Neural crest cell (in vitro differentiated cells): Measurements from ENCODE around the gene RBM26. TPM values are rescaled to one million over a fixed set of nuclear protein-coding genes. Genes with fewer than 3 reads are reported as not detected.

Experiments
- DNase-seq: peaks from one replicate; pipeline ENCODE4 v3.0.0; 2021; ENCODE audit warnings: low read depth, mixed read lengths, low spot score
- H3K27ac Mint-ChIP-seq: one replicate; pipeline ENCODE4 v1.8.0; 2021; ENCODE audit warnings: mild to moderate bottlenecking, mixed read lengths; ENCODE audit not compliant: unreplicated experiment
- H3K27me3 Mint-ChIP-seq: 2 replicates; pipeline ENCODE4 v1.8.0; 2021; ENCODE audit warnings: low read depth, mild to moderate bottlenecking, mixed read lengths
- H3K36me3 Mint-ChIP-seq: 2 replicates; pipeline ENCODE4 v1.8.0; 2021; ENCODE audit warnings: low read depth, mild to moderate bottlenecking, mixed read lengths
- H3K4me1 Mint-ChIP-seq: 2 replicates; pipeline ENCODE4 v1.8.0; 2021; ENCODE audit warnings: mixed read lengths
- H3K4me3 Mint-ChIP-seq: one replicate; pipeline ENCODE4 v1.8.0; 2021; ENCODE audit warnings: mild to moderate bottlenecking, mixed read lengths
- H3K9me3 Mint-ChIP-seq: 2 replicates; pipeline ENCODE4 v1.8.0; 2021; ENCODE audit warnings: mixed read lengths
- total RNA-seq: library from RNA; stranded (reverse); gene quantifications from 2 replicates; pipeline ENCODE4 v1.2.1, GENCODE V29; 2021
- TF ChIP-seq, protein P1 (sequence below): fragments of 200-600 bp; sonication (generic); conservative IDR thresholded peaks from 2 replicates; pipeline ENCODE4 v1.5.0; 2021; ENCODE audit warnings: antibody characterized with exemption, mild to moderate bottlenecking

RBM26 gene
- total RNA-seq, 1 donor from 2014 or later, result 78.1 TPM

DNA sequence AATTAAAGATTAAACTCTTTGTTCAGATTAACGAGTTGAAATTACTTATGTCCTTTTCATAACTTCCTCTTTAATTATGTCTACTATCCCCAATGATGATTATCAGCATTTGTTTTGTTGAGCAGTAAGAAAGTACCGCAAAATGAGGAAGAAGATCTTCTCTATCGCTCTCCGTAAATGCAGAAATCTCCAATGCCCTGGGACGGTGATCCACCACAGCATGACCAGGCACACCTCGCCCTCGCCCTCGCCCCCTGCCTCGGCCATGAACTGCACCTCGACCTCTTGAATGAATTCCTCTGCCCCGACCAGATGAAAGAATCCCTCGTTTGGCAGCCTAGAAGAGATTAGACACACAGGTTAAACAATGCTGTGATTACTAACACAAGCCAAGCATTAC is 69.1 kb downstream of the RBM26 start:
- Mint-ChIP-seq H3K27me3 (no peaks in the 10 kb centered on the region), H3K36me3 (peaks cover 31% of the 10 kb centered on the region), H3K9me3 (no peaks in the 10 kb centered on the region), H3K27ac (no peak overlapping the region), H3K4me3 (no peak overlapping the region), H3K4me1 (no peaks in the 10 kb centered on the region)
- no peak for DNase-seq
- TF ChIP-seq, protein P1, sequence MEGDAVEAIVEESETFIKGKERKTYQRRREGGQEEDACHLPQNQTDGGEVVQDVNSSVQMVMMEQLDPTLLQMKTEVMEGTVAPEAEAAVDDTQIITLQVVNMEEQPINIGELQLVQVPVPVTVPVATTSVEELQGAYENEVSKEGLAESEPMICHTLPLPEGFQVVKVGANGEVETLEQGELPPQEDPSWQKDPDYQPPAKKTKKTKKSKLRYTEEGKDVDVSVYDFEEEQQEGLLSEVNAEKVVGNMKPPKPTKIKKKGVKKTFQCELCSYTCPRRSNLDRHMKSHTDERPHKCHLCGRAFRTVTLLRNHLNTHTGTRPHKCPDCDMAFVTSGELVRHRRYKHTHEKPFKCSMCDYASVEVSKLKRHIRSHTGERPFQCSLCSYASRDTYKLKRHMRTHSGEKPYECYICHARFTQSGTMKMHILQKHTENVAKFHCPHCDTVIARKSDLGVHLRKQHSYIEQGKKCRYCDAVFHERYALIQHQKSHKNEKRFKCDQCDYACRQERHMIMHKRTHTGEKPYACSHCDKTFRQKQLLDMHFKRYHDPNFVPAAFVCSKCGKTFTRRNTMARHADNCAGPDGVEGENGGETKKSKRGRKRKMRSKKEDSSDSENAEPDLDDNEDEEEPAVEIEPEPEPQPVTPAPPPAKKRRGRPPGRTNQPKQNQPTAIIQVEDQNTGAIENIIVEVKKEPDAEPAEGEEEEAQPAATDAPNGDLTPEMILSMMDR, result no peak

DNA sequence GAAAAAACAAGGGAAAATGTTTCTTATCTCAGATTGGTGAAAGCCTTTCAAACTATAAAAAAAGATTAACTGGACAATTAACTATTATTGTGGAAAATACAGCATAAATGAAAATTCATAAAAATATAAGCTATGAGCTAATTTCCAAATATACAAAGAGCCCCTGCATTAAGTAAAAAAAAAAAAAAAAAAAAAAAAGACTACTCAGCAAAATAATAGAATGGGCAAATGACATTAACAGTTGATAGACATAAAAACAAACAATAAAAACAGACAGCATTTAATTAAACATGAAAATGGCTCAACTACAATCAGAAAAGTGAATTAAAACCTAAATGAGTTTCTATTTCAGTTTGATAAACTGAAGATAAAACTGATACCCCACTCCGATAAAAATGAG is 77.5 kb downstream of the RBM26 start:
- H3K9me3 Mint-ChIP-seq, result no peaks in the 10 kb centered on the region
- no peaks in the 10 kb centered on the region for H3K4me1 Mint-ChIP-seq
- H3K27me3 Mint-ChIP-seq, result no peaks in the 10 kb centered on the region
- H3K27ac Mint-ChIP-seq, result no peak overlapping the region
- DNase-seq, result no peak
- TF ChIP-seq, protein P1, result no peak
- peaks cover 5% of the 10 kb centered on the region for H3K36me3 Mint-ChIP-seq
- no peak overlapping the region for H3K4me3 Mint-ChIP-seq

GRCh38 chr13:79320433-79320832 is 85.6 kb downstream of the RBM26 start:
- DNase-seq, result no peak
- no peak overlapping the region for H3K4me3 Mint-ChIP-seq
- no peak overlapping the region for H3K27ac Mint-ChIP-seq
- H3K36me3 Mint-ChIP-seq, result peaks cover 3% of the 10 kb centered on the region
- no peaks in the 10 kb centered on the region for H3K4me1 Mint-ChIP-seq
- H3K9me3 Mint-ChIP-seq, result no peaks in the 10 kb centered on the region
- TF ChIP-seq, protein P1, result no peak
- no peaks in the 10 kb centered on the region for H3K27me3 Mint-ChIP-seq

- H3K4me3 Mint-ChIP-seq, result no peak overlapping the region
- H3K4me1 Mint-ChIP-seq, result no peaks in the 10 kb centered on the region
- no peaks in the 10 kb centered on the region for H3K27me3 Mint-ChIP-seq
- peaks cover 5% of the 10 kb centered on the region for H3K36me3 Mint-ChIP-seq
- DNase-seq, result no peak
- H3K9me3 Mint-ChIP-seq, result no peaks in the 10 kb centered on the region
- TF ChIP-seq, protein P1, result no peak
- H3K27ac Mint-ChIP-seq, result no peak overlapping the region
Measured at GRCh38 chr13:79318664-79319063, 87.4 kb downstream of the RBM26 start.

DNA sequence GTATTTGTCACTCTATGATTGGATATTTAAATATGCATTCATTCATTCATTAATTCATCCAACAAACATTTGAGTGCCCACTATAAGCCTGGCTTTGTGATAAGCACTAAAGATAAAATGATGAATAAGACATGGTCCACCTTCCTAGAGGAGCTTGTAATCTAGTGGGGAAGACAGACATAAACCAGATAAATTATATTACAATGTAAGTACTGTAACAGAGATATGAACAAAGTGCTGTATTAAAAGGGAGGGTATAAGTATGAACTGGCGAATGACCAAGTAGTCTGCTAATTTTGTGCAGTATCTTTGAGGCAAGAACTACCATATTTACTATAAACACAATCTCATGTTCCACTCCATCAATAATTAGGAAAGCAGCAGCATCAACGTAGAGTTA is 88.2 kb downstream of the RBM26 start:
- DNase-seq, result no peak
- TF ChIP-seq, protein P1, result no peak
- H3K4me1 Mint-ChIP-seq, result no peaks in the 10 kb centered on the region
- no peaks in the 10 kb centered on the region for H3K27me3 Mint-ChIP-seq
- H3K4me3 Mint-ChIP-seq, result no peak overlapping the region
- no peaks in the 10 kb centered on the region for H3K9me3 Mint-ChIP-seq
- peaks cover 5% of the 10 kb centered on the region for H3K36me3 Mint-ChIP-seq
- no peak overlapping the region for H3K27ac Mint-ChIP-seq

- no peak overlapping the region for H3K4me3 Mint-ChIP-seq
- DNase-seq, result no peak
- H3K36me3 Mint-ChIP-seq, result peaks cover 5% of the 10 kb centered on the region
- H3K9me3 Mint-ChIP-seq, result no peaks in the 10 kb centered on the region
- H3K4me1 Mint-ChIP-seq, result no peaks in the 10 kb centered on the region
- no peak overlapping the region for H3K27ac Mint-ChIP-seq
- no peaks in the 10 kb centered on the region for H3K27me3 Mint-ChIP-seq
- TF ChIP-seq, protein P1, result no peak
Measured at GRCh38 chr13:79314652-79315051, 91.4 kb downstream of the RBM26 start.
